ENCODE data around the gene KRT2.

KRT2 gene

GRCh38 chr12:52634266-52635056 is 17.6 kb downstream of the KRT2 start:
- Histone ChIP-seq H3K9me3 (no peaks in the 10 kb centered on the region), H3K4me1 (ENCODE audit: control insufficient read depth in 1 of 2, insufficient read depth in 1 of 2, low read depth in 1 of 2, low read length in 1 of 2) (no peaks in the 10 kb centered on the region), H3K36me3 (no peaks in the 10 kb centered on the region), H3K27me3 (no peaks in the 10 kb centered on the region), H3K27ac (no peak overlapping the region), H3K4me3 (ENCODE audit: low read depth in 1 of 2, low read length in 1 of 2) (no peak overlapping the region)
- no peak for TF ChIP-seq CTCF (IDR thresholded peaks at IDR 0.05)

DNA sequence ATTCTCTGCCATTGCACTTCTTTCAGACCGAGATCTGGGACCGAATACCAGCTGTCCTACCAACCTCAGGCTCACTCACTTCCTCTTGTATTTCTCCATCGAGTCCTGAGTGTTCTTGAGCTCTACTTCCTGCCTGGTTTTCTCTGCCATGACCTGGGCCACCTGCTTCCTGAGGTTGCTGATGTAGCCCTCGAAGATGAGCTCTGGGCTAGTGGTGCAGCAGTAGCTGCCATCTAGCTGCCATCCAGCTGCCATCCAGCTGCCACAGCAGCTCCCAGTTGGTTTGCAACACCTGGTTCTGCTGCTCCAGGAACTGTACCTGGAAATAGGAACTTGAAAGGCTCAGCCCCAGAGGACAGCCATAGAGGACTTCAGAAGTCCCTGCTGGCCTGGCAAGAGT is 18.6 kb downstream of the KRT2 start:
- Histone ChIP-seq H3K27ac (no peak overlapping the region), H3K4me1 (ENCODE audit: control insufficient read depth in 1 of 2, insufficient read depth in 1 of 2, low read depth in 1 of 2, low read length in 1 of 2) (no peaks in the 10 kb centered on the region), H3K27me3 (no peaks in the 10 kb centered on the region)

GRCh38 chr12:52632656-52633055 is 19.4 kb downstream of the KRT2 start:
- no peak overlapping the region for H3K4me3 ChIP-seq (ENCODE audit: low read depth in 1 of 2, low read length in 1 of 2)
- no peaks in the 10 kb centered on the region for H3K27me3 ChIP-seq
- H3K4me1 ChIP-seq (ENCODE audit: control insufficient read depth in 1 of 2, insufficient read depth in 1 of 2, low read depth in 1 of 2, low read length in 1 of 2) = no peaks in the 10 kb centered on the region

More for the DNA sequence above, 18.6 kb downstream of the KRT2 start:
- no peaks in the 10 kb centered on the region for H3K9me3 ChIP-seq
- H3K4me3 ChIP-seq (ENCODE audit: low read depth in 1 of 2, low read length in 1 of 2) = no peak overlapping the region
- no peaks in the 10 kb centered on the region for H3K36me3 ChIP-seq
- TF ChIP-seq CTCF (IDR thresholded peaks at IDR 0.05) = no peak

DNA sequence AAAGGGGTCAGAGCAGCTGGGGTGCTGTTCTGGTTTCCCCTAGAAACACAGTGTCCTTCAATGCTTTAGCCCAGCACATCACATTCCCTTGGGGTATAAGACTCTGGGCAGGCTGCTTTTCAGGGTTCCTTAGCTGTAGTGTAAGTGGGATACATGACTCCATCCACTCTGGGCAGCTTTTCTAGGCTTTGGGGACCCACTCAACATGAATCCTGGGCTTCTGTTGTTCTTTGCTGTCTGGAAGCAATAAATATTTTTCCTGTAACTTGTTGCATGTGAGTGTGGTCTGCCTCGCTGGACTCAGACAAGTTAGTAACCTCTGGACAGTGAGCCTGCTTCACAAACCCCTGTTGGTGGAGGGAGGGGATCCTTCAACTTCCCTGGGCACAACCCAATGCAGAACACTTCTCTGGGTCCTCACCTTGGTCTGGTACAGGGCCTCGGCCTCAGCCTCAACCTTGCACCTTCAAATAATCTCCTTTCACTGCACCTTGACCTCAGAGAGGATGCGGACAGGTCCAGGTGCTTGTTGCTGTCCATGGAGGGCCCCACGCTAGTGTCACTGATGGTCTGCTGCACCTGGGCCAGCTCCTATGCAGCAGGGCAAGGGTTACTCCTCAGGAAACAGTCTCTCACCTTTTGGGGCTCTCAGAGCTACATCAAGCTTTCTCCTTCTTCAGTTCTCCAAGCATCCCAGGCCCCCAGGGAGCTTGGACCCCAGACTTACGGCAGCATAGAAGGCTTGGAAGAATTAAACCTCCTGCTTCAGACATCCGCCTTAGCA is 20.1 kb downstream of the KRT2 start:
- Histone ChIP-seq H3K36me3 (no peaks in the 10 kb centered on the region), H3K9me3 (no peaks in the 10 kb centered on the region), H3K4me1 (ENCODE audit: control insufficient read depth in 1 of 2, insufficient read depth in 1 of 2, low read depth in 1 of 2, low read length in 1 of 2) (no peaks in the 10 kb centered on the region), H3K27ac (no peak overlapping the region), H3K4me3 (ENCODE audit: low read depth in 1 of 2, low read length in 1 of 2) (no peak overlapping the region), H3K27me3 (no peaks in the 10 kb centered on the region)
- no peak for TF ChIP-seq CTCF (IDR thresholded peaks at IDR 0.05)

More at GRCh38 chr12:52632656-52633055, 19.4 kb downstream of the KRT2 start:
- no peak overlapping the region for H3K27ac ChIP-seq
- H3K36me3 ChIP-seq = no peaks in the 10 kb centered on the region
- no peaks in the 10 kb centered on the region for H3K9me3 ChIP-seq
- TF ChIP-seq CTCF (IDR thresholded peaks at IDR 0.05) = no peak

- Histone ChIP-seq H3K4me3 (ENCODE audit: low read depth in 1 of 2, low read length in 1 of 2) (no peak overlapping the region), H3K36me3 (no peaks in the 10 kb centered on the region), H3K4me1 (ENCODE audit: control insufficient read depth in 1 of 2, insufficient read depth in 1 of 2, low read depth in 1 of 2, low read length in 1 of 2) (no peaks in the 10 kb centered on the region), H3K9me3 (no peaks in the 10 kb centered on the region), H3K27me3 (no peaks in the 10 kb centered on the region), H3K27ac (no peak overlapping the region)
- TF ChIP-seq CTCF (IDR thresholded peaks at IDR 0.05) = no peak
Measured at GRCh38 chr12:52631264-52631663, 20.7 kb downstream of the KRT2 start.
